NT2/D1 (cell line): ENCODE results near the gene SPATA21.
A peak's percentile ranks its signal among the peaks of the same experiment; 100 is the strongest.
"Not testable (repeated sequence)": the region's sequence is repeated elsewhere in the genome, so short reads cannot be mapped to it uniquely, and the experiment has no call there.

ENCODE experiments used
- DNase-seq: peaks from one replicate; pipeline ENCODE4 v3.0.0-alpha.2; 2011; ENCODE audit warnings: low read depth, low spot score
- H3K27me3 ChIP-seq: 2 replicates; pipeline ENCODE4 v1.6.0; 2011; ENCODE audit warnings: mild to moderate bottlenecking; ENCODE audit not compliant: insufficient read length, insufficient read depth
- H3K36me3 ChIP-seq: 2 replicates; pipeline ENCODE4 v1.6.1; 2011; ENCODE audit warnings: mild to moderate bottlenecking, low read length, mixed read lengths; ENCODE audit not compliant: insufficient read depth, insufficient read length
- H3K4me1 ChIP-seq: 2 replicates; pipeline ENCODE4 v1.5.1; 2011; ENCODE audit not compliant: insufficient read depth, insufficient read length
- H3K4me3 ChIP-seq: 2 replicates; pipeline ENCODE4 v1.5.1; 2011; ENCODE audit warnings: low read depth; ENCODE audit not compliant: insufficient read length
- H3K9ac ChIP-seq: 2 replicates; pipeline ENCODE4 v1.6.0; 2011; ENCODE audit warnings: low read depth; ENCODE audit not compliant: insufficient read length
- H3K9me3 ChIP-seq: 2 replicates; pipeline ENCODE4 v1.5.1; 2011; ENCODE audit warnings: mild to moderate bottlenecking, low read length; ENCODE audit not compliant: insufficient read depth
- SUZ12 ChIP-seq: IDR thresholded peaks from 2 replicates; pipeline ENCODE4 v1.6.1; 2011; ENCODE audit not compliant: insufficient read length, insufficient read depth; ENCODE audit errors: extremely low read depth
- YY1 ChIP-seq: IDR thresholded peaks from 2 replicates; pipeline ENCODE4 v1.6.1; 2011; ENCODE audit not compliant: insufficient read length, insufficient read depth
- ZNF274 ChIP-seq: IDR thresholded peaks from 2 replicates; pipeline ENCODE4 v1.6.1; 2011; ENCODE audit warnings: mild to moderate bottlenecking, low read depth, low read length

SPATA21 gene

GRCh38 chr1:16369821-16370220 is 67.4 kb downstream of the SPATA21 start:
- Histone ChIP-seq H3K36me3 (peaks cover 15% of the 10 kb centered on the region), H3K9ac (peak overlapping the region; percentile 21), H3K4me3 (no peak overlapping the region), H3K9me3 (no peaks in the 10 kb centered on the region), H3K27me3 (no peaks in the 10 kb centered on the region), H3K4me1 (no peaks in the 10 kb centered on the region)
- no peak for TF ChIP-seq YY1
- TF ChIP-seq SUZ12: no peak
- no peak for TF ChIP-seq ZNF274
- no peak for DNase-seq

DNA sequence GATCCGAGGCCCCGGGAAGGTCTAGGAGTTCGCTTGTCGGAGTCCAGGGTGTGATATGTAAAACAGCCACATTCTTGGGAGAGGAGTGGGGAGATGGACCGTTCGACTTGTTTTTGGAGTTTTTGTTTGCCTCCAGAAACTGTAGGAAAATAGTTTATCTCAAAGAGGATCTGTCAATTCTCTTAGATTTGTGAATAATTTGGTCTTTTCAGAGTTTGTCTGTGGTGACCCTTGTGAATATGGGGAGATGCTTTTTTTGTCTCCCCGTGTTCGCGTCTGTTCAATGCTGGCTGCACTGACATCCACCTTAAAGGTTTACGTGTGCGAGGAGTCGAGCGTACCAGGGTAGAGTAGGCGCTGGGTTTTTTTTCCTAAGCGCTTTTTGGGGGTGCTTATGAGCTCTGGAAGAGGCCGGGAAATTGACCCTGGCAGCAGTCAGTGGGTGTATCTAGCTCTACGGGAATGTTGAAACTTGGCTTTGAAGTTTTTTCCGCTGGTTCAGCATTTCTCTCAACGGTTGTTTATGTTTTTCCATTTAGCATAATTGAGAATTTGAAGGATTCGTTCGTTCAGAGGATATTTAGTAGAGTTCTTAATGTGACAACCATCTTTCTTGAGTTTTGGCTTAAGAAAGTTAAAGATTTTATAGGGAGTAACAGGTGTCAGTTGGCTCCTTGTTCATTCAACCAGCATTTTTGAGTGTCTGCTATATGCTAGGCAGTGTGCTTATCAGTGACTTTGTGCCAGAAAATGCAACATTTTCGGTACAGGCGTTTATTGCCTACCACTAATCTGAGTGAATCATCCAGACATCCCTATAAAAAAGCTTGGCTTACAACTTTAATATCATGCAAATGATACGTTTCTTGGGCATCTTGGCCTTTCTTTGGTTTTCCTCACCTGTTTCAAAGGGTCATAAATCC is 69.0 kb downstream of the SPATA21 start:
- peak overlapping the region; percentile 90 for H3K9ac ChIP-seq
- no peaks in the 10 kb centered on the region for H3K27me3 ChIP-seq
- H3K9me3 ChIP-seq: no peaks in the 10 kb centered on the region
- TF ChIP-seq SUZ12 (no peak), ZNF274 (no peak), YY1 (no peak)
- no peaks in the 10 kb centered on the region for H3K4me1 ChIP-seq
- peaks cover 10% of the 10 kb centered on the region for H3K36me3 ChIP-seq
- no peak for DNase-seq
- peak overlapping the region; percentile 67 for H3K4me3 ChIP-seq

- Histone ChIP-seq H3K4me1 (no peaks in the 10 kb centered on the region), H3K27me3 (no peaks in the 10 kb centered on the region), H3K36me3 (peaks cover 4% of the 10 kb centered on the region), H3K9ac (peak overlapping the region; percentile 90), H3K4me3 (peak overlapping the region; percentile 67), H3K9me3 (no peaks in the 10 kb centered on the region)
- no peak for DNase-seq
- TF ChIP-seq SUZ12 (no peak), YY1 (no peak), ZNF274 (no peak)
Measured at GRCh38 chr1:16367258-16367967, 69.8 kb downstream of the SPATA21 start.

GRCh38 chr1:16366722-16367257 is 70.4 kb downstream of the SPATA21 start, which contains the start of gene SZRD1:
SZRD1 (plus strand) TSS chr1:16367242; CDS start chr1:16367258, 16 bp downstream.
- TF ChIP-seq ZNF274 (no peak), SUZ12 (no peak), YY1 (peak; percentile 100)
- no peaks in the 10 kb centered on the region for H3K27me3 ChIP-seq
- peaks cover 3% of the 10 kb centered on the region for H3K36me3 ChIP-seq
- DNase-seq: peak; percentile 95
- H3K4me1 ChIP-seq: no peaks in the 10 kb centered on the region
- no peaks in the 10 kb centered on the region for H3K9me3 ChIP-seq
- peak within 1 kb of the TSS; percentile 67 for H3K4me3 ChIP-seq
- peak within 1 kb of the TSS; percentile 90 for H3K9ac ChIP-seq

- not testable (repeated sequence) for H3K36me3 ChIP-seq, H3K4me1 ChIP-seq, DNase-seq, H3K4me3 ChIP-seq, H3K9me3 ChIP-seq, H3K9ac ChIP-seq, H3K27me3 ChIP-seq
Measured at GRCh38 chr1:16365146-16365498, 72.1 kb downstream of the SPATA21 start.

- DNase-seq: no peak
- Histone ChIP-seq H3K4me1 (peaks cover 3% of the 10 kb centered on the region), H3K36me3 (no peaks in the 10 kb centered on the region), H3K9ac (no peak overlapping the region), H3K4me3 (no peak overlapping the region), H3K9me3 (no peaks in the 10 kb centered on the region), H3K27me3 (no peaks in the 10 kb centered on the region)
- TF ChIP-seq SUZ12 (no peak), YY1 (no peak), ZNF274 (no peak)
Measured at GRCh38 chr1:16356867-16357266, 80.4 kb downstream of the SPATA21 start.

- no peak for TF ChIP-seq SUZ12
- no peak for TF ChIP-seq YY1
- TF ChIP-seq ZNF274: no peak
- no peaks in the 10 kb centered on the region for H3K36me3 ChIP-seq
Measured at GRCh38 chr1:16354619-16355018, 82.6 kb downstream of the SPATA21 start.

More at GRCh38 chr1:16354619-16355018, 82.6 kb downstream of the SPATA21 start:
- Histone ChIP-seq H3K4me3 (no peak overlapping the region), H3K9me3 (no peaks in the 10 kb centered on the region), H3K4me1 (peaks cover 3% of the 10 kb centered on the region), H3K9ac (no peak overlapping the region), H3K27me3 (no peaks in the 10 kb centered on the region)
- DNase-seq: no peak
